HG03103 (cell line): ENCODE measurements around the gene NRARP.

ENCODE experiments used
- ATAC-seq: cut with Tn5 transposase; IDR thresholded peaks from one replicate; pipeline ENCODE4 v1.9.1; 2021; ENCODE audit warnings: low read depth; ENCODE audit not compliant: unreplicated experiment

The NRARP gene

DNA sequence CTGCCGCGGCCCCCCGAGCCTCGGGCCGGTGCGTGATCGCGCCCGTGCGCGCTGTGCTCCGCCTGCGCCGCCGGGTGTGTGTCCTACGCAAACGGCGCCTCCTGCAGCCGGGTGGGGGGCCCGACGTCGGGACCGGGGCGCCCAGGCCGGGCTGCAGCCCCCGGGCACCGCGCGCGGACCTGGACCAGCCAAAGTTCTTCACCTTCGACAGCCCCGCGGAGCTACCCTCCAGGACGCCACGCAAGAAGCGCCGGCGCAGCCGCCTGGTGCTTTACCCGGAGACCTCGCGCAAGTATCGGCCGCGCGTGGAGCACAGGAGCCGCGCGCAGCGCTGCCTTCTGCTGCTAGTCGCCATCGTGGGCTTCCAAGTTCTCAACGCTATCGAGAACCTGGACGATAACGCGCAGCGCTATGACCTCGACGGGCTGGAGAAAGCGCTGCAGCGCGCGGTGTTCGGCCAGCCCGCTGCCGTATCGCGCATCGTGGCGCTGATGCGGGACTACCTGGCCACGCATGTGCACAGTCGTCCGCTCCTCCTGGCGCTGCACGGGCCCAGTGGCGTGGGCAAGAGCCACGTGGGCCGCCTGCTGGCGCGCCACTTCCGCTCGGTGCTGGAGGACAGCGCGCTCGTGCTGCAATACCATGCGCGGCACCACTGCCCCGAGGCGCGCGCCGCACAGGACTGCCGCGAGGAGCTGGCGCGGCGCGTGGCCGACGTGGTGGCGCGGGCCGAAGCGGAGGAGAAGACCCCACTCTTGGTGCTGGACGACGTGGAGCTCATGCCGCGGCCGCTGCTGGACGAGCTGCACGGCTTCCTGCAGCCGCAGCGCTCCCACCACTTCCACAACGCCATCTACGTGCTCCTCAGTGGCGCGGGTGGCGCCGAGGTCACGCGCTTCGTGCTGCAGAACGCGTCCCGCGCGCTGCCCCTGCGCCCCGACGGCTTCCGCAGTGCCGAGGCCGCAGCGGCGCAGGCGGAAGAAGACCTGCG is 23.1 kb downstream of the NRARP start:
- no peak for ATAC-seq

DNA sequence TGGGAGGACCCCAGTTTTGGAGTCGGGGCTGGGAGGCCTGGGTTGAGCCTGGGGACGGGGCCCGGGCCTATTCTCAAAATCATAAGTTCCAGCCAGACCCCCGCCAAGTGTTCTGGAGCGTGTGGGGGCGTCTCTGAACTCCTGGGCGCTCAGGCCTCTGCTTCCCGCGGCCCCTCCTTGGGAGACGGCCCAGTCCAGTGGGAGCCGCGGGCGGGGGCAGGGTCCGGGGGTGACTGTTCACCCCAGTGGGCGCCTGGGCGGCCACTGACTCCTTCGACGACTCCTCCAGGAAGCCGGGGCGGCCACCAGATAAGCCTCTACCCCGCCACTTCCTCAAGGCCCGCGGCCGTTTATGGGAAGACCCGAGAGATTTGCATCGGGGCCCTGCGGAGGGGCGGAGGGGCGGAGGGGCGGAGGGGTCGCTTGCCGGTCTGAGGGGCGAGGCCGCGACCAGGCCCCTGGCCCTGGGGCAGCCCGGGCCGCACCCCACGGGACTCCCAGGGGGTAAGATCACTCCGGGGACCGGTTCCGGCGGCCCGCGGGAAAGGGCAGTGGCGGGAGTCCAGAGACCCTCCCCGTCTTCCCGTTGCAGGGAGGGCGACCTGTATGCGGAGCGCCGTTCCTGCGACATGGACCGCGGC is 23.9 kb downstream of the NRARP start:
- ATAC-seq, result no peak

DNA sequence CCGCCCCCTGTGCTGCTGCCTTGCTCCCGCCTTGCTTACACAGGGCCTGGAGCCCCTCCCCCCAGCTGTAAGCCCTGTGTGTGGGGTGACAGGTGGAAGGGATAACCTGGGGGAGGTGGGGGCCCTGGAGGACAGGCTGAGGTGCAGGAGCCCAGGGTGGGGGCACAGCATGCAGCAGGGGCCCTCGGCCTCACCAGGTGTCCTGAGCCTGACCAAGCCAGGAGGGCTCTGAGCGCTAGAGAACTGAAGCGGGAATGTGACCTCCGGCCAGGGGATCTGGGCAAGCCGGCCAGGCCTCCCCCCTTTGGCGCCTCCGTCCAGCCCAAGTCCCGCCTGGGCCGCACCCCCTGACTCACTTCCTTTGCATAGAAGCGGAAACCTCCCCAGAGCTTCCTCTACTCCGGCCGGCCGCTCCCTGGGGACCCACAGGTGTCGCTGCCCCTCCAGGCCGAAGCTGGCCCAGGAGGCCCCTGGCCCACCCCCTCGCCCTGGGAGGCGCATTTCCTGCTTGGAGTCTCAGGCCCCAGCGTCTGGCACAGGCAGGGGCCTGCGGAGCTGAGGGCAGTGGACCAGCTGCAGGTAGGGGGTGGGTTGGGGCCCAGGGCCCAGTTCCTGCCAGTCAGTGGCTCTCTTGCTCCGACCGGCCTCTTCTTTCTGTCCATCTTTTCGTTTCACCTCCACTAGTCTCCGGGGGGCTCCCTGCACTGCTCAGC is 24.6 kb downstream of the NRARP start, which contains the start of gene TOR4A:
TSS of gene TOR4A (plus strand) at position 398 of the 713 bp plus-strand sequence. CDS start 964 bp downstream, outside the sequence.
- ATAC-seq, result peak; percentile 50

DNA sequence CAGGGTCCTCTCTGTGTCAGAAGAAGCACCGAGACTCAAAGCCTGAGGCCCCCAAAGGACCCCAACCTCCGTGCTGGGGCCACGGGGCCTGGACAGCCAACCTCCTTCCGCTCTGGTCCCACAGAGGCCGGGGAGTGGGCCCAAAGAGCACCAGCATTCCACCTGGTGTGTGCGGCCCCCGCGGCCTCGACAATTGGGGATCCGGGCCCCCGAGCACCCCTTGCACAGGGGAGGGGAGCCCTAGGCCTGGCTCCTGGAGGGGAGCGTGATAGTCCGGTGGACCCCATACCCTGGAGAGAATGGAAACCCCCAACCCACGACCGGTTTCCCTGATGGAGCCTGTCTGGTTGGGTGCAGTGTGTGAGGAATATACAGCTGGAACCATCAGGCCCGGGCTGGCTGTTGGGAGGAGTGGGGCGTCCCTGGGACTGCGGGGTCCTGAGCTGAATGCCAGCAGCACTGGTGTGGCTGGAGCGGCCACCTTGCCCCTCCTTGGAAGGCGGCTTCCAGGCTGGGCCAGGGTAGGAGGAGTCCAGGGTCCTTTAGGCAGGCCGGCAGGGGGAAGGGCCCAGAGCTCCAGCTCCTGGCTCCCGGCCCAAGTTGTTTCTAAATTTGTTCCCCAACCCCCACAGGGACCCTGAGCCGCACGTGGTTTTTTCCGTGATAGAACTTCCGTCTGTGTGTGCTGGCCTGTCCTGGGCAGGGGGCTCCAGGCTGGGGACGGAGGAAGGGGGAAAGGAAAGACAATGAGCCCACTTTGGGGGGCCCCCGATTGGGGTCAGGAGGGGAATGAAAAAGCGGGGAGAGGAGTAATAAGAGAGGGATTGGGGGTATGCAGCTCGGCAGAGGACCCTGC is 25.4 kb downstream of the NRARP start:
- ATAC-seq, result no peak

GRCh38 chr9:137275588-137276472 is 26.2 kb downstream of the NRARP start:
- no peak for ATAC-seq

DNA sequence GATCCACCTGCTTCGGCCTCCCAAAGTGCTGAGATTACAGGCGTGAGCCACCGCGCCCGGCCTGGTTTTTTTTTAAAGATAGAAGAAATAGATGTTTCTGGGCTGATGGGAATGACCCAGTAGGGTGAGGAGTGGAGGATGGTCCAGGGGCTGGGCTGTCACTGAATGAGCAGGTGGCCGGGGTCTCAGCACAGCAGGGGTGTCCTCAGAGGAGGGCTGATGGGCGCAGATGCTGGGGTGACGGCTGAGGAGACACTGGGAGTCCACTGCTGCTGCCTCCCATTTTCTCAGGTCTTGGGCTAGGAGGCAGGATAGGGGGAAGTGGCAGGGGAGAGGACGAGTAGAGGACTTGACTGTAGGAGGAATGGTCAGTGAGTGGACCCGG is 26.9 kb downstream of the NRARP start:
- no peak for ATAC-seq

- no peak for ATAC-seq
These were observed 28.3 kb downstream of the NRARP start for GRCh38 chr9:137273611-137274320.

DNA sequence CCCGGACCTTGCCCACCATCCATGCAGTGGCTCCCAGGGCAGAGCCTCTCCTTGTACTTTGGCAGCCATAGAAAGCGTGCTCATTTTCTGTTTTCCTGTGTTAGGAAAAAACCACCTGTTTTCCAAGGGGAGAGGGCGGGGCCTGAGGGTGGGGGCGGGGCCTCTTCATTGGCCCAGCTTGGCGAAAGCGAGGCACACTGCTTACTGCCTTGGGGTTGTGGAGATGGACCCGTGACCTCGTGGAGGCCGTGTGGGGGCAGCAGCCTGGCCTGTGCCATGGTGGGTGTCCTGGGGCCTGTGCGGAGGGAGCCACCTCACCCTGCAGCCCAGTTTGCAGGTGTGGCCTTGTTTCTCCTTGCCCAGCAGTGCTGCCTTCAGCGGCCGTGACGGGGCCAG is 29.0 kb downstream of the NRARP start:
- no peak for ATAC-seq

GRCh38 chr9:137272241-137273094 is 29.6 kb downstream of the NRARP start:
- no peak for ATAC-seq

- no peak for ATAC-seq
These were observed 30.4 kb downstream of the NRARP start for GRCh38 chr9:137271696-137272076.

- ATAC-seq, result no peak
These were observed 31.0 kb downstream of the NRARP start for GRCh38 chr9:137270929-137271695.

GRCh38 chr9:137269231-137269772 is 32.8 kb downstream of the NRARP start:
- no peak for ATAC-seq

- no peak for ATAC-seq
These were observed 33.4 kb downstream of the NRARP start for GRCh38 chr9:137268538-137269201.

DNA sequence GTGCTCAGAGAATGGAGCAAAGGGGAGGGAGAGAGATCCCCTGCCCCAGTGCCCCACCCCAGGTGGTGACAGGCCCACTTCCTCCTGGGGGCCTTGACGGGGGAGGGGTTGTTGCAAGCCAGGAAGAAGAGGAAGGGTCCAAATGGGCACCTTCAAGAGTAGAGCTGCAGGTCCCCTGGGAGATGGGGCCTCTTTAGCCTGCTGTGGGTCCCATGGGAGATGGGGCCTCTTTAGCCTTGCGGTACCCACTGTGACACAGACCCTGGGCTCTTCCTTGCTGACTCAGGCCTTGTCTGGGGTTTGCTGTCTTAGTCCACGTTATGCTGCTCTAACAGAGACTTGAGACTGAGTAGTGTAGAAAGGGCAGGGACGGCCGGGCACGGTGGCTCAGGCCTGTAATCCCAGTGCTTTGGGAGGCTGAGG is 34.1 kb downstream of the NRARP start:
- ATAC-seq, result no peak

- ATAC-seq, result no peak
These were observed 35.3 kb downstream of the NRARP start for GRCh38 chr9:137266585-137267453.
